Body of pancreas (tissue), 4 donors: Measurements from ENCODE around the gene LDLRAD2. TPM values are rescaled to one million over a fixed set of nuclear protein-coding genes. Genes with fewer than 3 reads are reported as not detected.

ENCODE experiments used
- ATAC-seq: fragments of 150-250 bp; one replicate; pipeline ENCODE4 v1.9.1; 2016
- DNase-seq, 4 donors: peaks; one replicate each; pipeline ENCODE4 v3.0.0-alpha.2; 2019
- H3K27ac ChIP-seq, 4 donors: fragments of 200-600 bp; sonication (generic); 1 replicate in 3 of 4; 2 replicates in 1 of 4; pipeline versions ENCODE4 v1.5.1 to v1.6.1; 2016 to 2019; ENCODE audit warnings: mild to moderate bottlenecking in 1 of 4, mixed read lengths in 1 of 4, moderate library complexity in 1 of 4
- H3K27me3 ChIP-seq, 2 donors: fragments of 200-600 bp; sonication (generic); one replicate each; pipeline ENCODE4 v1.6.0; 2016; ENCODE audit warnings: mild to moderate bottlenecking in 1 of 2
- H3K36me3 ChIP-seq, 2 donors: fragments of 200-600 bp; sonication (generic); replicated peaks in 1 of 2; 2 replicates each; pipeline ENCODE4 v1.5.1; 2016; ENCODE audit warnings: low read depth in 2 of 2; ENCODE audit not compliant: insufficient read depth in 1 of 2
- H3K4me1 ChIP-seq: fragments of 200-600 bp; sonication (generic); one replicate; pipeline ENCODE4 v1.6.0; 2016
- H3K4me3 ChIP-seq, 2 donors: fragments of 200-600 bp; sonication (generic); 1 replicate in 1 of 2; 2 replicates in 1 of 2; pipeline ENCODE4 v1.5.1; 2016 to 2019
- H3K9me3 ChIP-seq, 3 donors: fragments of 200-600 bp; sonication (generic); 1 replicate in 2 of 3; 2 replicates in 1 of 3; pipeline ENCODE4 v1.5.1; 2016
- POLR2A ChIP-seq, 3 donors: fragments of 450-650 bp; IDR thresholded peaks; one replicate each; pipeline ENCODE4 v1.6.1; 2016; ENCODE audit warnings: antibody characterized with exemption in 3 of 3, mild to moderate bottlenecking in 2 of 3
- WGBS, 2 donors: methylation state at CpG; one replicate each; pipeline ENCODE4 v1.1.5; 2017; 5-methylcytosine and 5-hydroxymethylcytosine counted together
- intact Hi-C: fragments of 100-400 bp; cut with DNase I; formaldehyde crosslinking; loops from one replicate; pipeline ENCODE4 v1.15.1; 2023
- total RNA-seq, 2 donors: library from RNA; depleted of rRNA; stranded (reverse); fragments of >200 nt; gene quantifications; one replicate each; pipeline ENCODE4 v1.1.0, GENCODE V29; 2016
- TF ChIP-seq, protein P1 (sequence below), 7 experiments: fragments of 450-650 bp in 4 of 7; fragments of 200-600 bp in 3 of 7; sonication (generic) in 3 of 7; IDR thresholded peaks; one replicate each; pipeline ENCODE4 v1.5.1; 2016 to 2019; ENCODE audit warnings: antibody characterized with exemption in 7 of 7

The LDLRAD2 gene
- total RNA-seq, 2 donors from 2014 or later: 2.3 TPM; not detected in 1

DNA sequence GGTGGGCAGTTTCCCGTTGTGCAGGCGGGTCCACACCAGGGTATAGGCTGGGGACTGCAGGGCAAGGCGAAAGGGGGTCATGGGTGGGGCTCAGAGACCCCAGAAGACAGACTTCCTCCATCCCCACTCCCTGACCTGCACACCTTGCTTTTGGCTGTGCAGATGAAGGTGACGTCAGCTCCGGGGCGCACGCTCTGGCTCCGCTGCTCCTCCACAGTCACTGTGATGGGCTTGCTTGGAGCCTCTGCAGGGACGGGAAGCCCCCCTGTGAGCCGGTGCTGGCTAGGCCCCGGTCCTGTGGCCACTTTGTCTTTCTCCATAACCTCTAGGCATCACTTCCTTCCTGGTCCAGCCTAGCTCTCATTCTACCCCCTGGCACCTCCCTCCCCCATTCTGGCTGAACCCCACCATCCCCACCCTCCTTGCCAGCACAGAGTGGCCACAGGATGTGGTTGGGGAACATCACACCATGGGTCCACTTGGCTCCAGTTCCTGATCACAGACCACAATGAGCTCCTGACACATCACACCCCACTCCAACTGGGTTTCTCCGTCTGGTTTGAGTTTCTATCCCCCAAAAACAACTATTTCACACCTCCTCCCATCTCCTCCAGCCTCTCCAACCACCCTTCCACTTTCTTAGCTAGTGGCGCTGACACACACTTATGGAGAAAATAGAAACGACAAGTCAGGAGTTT lies 45.2 kb downstream of the LDLRAD2 start:
- Histone ChIP-seq H3K36me3 (peaks cover 4 to 12% of the 10 kb centered on the region in 2 donors), H3K27me3 (no peaks in the 10 kb centered on the region), H3K4me1 (no peaks in the 10 kb centered on the region), H3K27ac (no peak overlapping the region), H3K9me3 (no peaks in the 10 kb centered on the region), H3K4me3 (no peak overlapping the region)
- TF ChIP-seq POLR2A (IDR thresholded peaks at IDR 0.05): no peak
- TF ChIP-seq, protein P1, sequence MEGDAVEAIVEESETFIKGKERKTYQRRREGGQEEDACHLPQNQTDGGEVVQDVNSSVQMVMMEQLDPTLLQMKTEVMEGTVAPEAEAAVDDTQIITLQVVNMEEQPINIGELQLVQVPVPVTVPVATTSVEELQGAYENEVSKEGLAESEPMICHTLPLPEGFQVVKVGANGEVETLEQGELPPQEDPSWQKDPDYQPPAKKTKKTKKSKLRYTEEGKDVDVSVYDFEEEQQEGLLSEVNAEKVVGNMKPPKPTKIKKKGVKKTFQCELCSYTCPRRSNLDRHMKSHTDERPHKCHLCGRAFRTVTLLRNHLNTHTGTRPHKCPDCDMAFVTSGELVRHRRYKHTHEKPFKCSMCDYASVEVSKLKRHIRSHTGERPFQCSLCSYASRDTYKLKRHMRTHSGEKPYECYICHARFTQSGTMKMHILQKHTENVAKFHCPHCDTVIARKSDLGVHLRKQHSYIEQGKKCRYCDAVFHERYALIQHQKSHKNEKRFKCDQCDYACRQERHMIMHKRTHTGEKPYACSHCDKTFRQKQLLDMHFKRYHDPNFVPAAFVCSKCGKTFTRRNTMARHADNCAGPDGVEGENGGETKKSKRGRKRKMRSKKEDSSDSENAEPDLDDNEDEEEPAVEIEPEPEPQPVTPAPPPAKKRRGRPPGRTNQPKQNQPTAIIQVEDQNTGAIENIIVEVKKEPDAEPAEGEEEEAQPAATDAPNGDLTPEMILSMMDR (IDR thresholded peaks at IDR 0.05): no peak
- intact Hi-C loops: no loop called here
- WGBS, 2 donors: 89 to 92% methylated on average over 12 to 14 of the region's 14 CpGs
- DNase-seq (no peak), ATAC-seq (no peak)

DNA sequence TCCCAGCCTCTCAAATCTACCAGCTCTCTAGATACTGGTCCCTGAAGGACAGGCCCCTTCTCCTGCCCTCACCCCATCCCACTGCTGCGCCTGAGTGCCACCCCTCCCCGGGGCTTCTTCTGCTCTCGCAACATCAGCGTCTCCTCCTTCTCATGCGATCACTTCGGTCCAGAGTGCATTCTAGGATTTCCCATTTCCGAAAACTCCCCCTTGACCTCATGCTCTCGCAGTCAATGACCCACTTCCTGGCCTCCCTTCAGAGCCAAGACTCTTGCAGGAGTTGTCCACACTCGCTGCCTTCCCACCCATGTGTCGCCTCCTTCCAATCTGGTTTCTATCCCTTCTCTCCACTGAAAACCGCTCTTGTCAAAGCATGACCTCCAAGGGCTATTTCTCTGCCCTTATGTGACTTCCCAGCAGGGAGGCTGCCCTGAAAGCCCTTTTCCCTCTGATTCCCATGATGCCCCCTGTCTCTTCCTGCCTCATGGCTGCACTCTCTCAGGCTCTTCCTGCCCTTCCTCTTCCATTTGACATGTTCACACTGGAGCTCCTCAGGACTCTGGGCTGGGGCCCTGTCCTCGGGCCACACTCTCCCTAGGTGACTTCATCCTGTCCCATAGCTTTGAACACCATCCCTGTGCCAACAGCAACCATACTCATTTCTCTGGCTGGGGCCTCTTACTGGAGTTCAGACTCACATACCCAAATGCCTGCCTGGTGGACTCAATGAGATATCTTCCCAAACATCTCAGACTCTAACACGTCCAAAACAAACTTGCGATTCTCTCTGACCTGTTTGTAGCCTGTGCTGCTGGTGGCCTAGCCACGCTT lies 46.0 kb downstream of the LDLRAD2 start:
- ATAC-seq (no peak), DNase-seq (no peak)
- Histone ChIP-seq H3K4me3 (no peak overlapping the region), H3K4me1 (no peaks in the 10 kb centered on the region), H3K36me3 (peaks cover 4 to 10% of the 10 kb centered on the region in 2 donors), H3K9me3 (no peaks in the 10 kb centered on the region), H3K27me3 (no peaks in the 10 kb centered on the region), H3K27ac (no peak overlapping the region)
- TF ChIP-seq, protein P1 (IDR thresholded peaks at IDR 0.05): no peak
- no peak for TF ChIP-seq POLR2A (IDR thresholded peaks at IDR 0.05)
- 84% methylated on average over 15 of the region's 15 CpGs for WGBS, 2 donors
- intact Hi-C loops: no loop called here

GRCh38 chr1:21859669-21860179 lies 47.7 kb downstream of the LDLRAD2 start:
- intact Hi-C loops: no loop called here
- Histone ChIP-seq H3K4me1 (no peaks in the 10 kb centered on the region), H3K9me3 (no peaks in the 10 kb centered on the region), H3K27me3 (no peaks in the 10 kb centered on the region), H3K36me3 (peaks cover 4 to 10% of the 10 kb centered on the region in 2 donors), H3K4me3 (no peak overlapping the region), H3K27ac (no peak overlapping the region)
- 96 to 99% methylated on average over 10 of the region's 10 CpGs for WGBS, 2 donors
- DNase-seq (no peak), ATAC-seq (no peak)
- TF ChIP-seq, protein P1 (IDR thresholded peaks at IDR 0.05): no peak
- TF ChIP-seq POLR2A (IDR thresholded peaks at IDR 0.05): no peak

DNA sequence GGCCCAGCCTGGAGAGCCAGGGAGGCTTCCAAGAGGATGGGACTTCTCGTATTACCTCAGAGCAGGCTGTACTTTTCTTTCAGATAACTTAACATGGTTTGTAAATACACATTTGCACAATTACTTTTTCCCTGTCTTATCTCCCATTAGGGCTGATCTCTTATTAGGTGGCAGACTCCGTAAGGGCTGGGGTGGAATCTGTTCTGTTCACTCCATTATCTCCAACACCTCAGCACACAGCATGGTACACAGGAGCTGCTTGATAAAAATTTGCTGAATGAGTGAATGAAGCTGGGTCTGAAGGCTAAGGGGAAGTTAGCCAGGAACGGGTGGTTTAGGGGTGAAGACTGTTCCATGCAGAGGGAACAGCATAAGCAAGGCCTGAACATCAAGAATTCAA lies 48.9 kb downstream of the LDLRAD2 start:
- intact Hi-C loops: no loop called here
- DNase-seq: no peak
- TF ChIP-seq, protein P1 (IDR thresholded peaks at IDR 0.05): no peak
- TF ChIP-seq POLR2A (IDR thresholded peaks at IDR 0.05): no peak
- WGBS, 2 donors: 90 to 91% methylated on average over 3 of the region's 3 CpGs
- Histone ChIP-seq H3K4me1 (no peaks in the 10 kb centered on the region), H3K27me3 (no peaks in the 10 kb centered on the region), H3K4me3 (no peak overlapping the region), H3K27ac (no peak overlapping the region), H3K36me3 (peaks cover 4 to 10% of the 10 kb centered on the region in 2 donors), H3K9me3 (no peaks in the 10 kb centered on the region)
- no peak for ATAC-seq
